ENCODE measurements around the gene PHF13.
A peak's percentile ranks its signal among the peaks of the same experiment; 100 is the strongest.

PHF13 gene

GRCh38 chr1:6613361-6614018 is at the start of gene PHF13:
Gene PHF13 (plus strand): TSS chr1:6613731. CDS start chr1:6614067, 336 bp downstream.
- peak; percentile 98 for DNase-seq

DNA sequence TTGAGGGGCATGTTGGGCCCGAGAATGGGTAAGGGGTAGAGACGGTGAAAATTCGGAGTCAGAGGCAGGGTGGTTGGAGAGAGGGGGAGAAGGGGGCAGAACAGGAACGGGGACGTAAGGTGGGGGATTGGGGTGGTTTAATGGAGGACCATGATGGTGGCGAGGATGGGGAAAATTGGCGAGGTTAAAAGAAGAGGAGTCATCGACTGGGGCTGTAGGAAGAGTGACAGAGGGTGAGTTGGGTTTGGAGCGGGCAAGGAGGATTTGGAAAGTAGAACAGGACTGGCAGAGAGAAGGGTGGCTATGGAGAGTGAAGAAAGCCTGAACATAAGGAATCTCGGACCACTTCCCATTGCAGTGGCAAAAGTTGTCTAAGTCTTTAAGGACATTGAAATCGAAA is 44.5 kb upstream of the PHF13 start:
- DNase-seq, result no peak

DNA sequence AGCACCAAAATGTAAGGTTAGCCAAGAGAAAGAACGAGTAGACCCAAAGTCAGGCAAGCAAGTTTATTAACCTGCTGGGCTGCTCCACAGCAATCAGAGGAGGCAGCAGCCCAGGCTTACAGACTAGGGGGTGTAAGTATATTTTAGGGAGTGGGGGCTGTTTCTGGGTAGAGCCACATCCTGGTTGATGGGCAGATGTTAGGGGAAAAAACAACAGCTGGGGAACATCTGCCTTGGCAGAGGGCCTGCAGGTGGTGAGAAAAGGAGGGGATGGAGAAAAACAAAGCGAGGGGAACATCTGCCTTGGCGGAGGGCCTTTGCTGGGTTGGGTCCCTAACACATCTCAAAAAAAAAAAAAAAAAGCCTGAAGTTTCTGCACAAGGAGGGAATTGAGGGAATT is 43.4 kb upstream of the PHF13 start:
- no peak for DNase-seq

GRCh38 chr1:6570987-6571386 is 42.5 kb upstream of the PHF13 start:
- no peak for DNase-seq

DNA sequence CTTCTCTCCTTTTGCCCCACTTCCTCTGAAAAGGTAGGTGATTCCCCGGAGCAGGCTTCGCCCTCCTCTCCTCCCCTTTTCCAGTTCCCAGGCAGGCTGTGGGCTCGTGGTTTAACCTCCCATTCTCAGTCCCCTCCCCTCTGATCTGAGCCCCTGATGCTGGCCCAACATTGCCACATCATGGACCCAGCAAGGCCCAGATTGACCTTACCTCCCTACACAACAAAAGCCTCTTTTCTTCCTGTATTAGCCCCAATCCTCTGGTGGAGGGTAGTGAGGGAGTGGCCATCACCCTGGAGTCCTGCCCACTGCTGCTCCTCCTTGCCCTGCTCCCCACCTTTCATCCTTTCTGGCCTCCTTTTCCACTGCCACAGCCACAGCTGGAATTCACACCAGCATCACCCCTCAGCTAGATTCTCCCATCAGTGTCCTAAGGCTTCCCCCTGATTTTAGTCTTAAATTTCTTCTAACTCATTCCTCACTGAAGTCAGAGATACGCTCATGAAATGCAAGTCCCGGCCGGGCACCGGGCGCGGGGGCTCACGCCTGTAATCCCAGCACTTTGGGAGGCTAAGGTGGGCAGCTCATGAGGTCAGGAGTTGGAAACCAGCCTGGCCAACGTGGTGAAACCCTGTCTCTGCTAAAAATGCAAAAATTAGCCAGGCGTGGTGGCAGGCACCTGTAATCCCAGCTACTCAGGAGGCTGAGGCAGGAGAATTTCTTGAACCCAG is 40.7 kb upstream of the PHF13 start:
- no peak for DNase-seq

DNA sequence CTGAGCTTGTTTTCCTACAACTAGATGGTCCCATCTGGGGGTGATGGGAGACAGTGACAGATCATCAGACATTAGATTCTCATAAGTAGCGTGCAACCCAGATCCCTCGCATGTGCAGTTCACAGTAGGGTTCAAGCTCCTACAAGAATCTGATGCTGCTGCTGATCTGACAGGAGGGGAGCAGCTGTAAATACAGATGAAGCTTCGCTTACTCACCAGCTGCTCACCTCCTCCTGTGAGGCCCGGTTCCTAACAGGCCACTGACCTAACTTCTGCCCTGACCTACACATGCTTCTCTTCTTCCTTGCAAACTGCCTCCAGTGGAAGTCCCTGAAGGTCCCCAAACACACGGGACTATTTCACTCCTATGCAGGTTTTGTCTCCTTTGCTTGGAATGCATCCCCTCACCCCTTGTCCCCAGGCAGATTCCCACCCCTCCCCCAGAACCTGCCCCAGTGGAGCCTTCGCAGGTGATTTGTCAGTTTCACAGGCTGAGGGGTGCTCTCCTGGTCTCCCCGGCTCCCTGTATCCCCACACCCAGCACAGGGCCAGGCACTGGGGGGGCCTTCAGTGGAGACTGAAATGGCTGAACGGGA is 39.4 kb upstream of the PHF13 start:
- DNase-seq, result no peak

- no peak for DNase-seq
Observed at GRCh38 chr1:6574818-6575217, 38.7 kb upstream of the PHF13 start.

DNA sequence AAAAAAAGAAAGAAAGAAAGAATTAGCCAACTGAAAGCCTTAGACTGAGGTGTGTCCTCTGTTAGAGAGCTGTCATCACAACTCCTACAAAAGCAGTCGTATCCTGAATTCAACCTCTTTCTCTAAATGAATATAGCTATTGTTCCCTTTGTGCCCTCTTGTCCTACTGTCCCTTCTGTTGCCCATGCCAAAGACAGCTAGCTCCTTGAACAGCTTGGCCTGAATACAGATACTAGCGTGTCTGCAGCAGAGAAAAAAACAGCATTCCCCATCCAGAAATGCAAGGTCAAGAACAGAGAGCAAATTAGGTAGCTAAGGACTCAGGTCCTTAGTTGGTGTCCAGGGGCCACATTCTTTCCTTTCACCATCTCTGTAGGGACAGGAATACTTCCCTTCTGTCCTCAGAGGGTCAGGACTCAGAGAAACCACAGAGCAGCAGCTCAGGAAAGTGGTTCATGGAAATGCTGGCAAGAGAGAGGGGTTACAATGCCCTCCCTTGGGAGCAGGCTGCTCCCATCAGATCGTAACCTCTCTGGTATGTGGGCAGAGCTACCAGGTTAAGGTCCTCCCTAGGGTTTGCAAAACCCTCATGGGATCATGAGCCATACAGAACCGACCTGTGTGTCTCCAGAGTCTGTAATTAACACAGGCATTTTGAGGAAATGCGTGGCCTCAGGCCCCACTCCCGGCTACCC is 35.6 kb upstream of the PHF13 start:
- no peak for DNase-seq

DNA sequence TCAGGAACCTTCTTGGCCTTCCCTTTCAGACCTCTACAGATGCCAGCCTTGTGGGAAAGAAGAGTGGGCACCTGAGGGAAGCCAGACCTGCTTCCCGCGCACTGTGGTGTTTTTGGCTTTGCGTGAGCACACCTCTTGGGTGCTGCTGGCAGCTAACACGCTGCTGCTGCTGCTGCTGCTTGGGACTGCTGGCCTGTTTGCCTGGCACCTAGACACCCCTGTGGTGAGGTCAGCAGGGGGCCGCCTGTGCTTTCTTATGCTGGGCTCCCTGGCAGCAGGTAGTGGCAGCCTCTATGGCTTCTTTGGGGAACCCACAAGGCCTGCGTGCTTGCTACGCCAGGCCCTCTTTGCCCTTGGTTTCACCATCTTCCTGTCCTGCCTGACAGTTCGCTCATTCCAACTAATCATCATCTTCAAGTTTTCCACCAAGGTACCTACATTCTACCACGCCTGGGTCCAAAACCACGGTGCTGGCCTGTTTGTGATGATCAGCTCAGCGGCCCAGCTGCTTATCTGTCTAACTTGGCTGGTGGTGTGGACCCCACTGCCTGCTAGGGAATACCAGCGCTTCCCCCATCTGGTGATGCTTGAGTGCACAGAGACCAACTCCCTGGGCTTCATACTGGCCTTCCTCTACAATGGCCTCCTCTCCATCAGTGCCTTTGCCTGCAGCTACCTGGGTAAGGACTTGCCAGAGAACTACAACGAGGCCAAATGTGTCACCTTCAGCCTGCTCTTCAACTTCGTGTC is 34.7 kb upstream of the PHF13 start:
- DNase-seq, result no peak

DNA sequence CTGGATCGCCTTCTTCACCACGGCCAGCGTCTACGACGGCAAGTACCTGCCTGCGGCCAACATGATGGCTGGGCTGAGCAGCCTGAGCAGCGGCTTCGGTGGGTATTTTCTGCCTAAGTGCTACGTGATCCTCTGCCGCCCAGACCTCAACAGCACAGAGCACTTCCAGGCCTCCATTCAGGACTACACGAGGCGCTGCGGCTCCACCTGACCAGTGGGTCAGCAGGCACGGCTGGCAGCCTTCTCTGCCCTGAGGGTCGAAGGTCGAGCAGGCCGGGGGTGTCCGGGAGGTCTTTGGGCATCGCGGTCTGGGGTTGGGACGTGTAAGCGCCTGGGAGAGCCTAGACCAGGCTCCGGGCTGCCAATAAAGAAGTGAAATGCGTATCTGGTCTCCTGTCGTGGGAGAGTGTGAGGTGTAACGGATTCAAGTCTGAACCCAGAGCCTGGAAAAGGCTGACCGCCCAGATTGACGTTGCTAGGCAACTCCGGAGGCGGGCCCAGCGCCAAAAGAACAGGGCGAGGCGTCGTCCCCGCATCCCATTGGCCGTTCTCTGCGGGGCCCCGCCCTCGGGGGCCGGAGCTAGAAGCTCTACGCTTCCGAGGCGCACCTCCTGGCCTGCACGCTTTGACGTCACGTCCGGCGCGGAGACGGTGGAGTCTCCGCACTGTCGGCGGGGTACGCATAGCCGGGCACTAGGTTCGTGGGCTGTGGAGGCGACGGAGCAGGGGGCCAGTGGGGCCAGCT is 34.0 kb upstream of the PHF13 start, which contains the start of gene ZBTB48:
ZBTB48 (plus strand) TSS at position 621 of the 745 bp plus-strand sequence. CDS start 616 bp downstream, outside the sequence.
- peak; percentile 87 for DNase-seq

- no peak for DNase-seq
Observed at GRCh38 chr1:6580119-6580592, 33.4 kb upstream of the PHF13 start.

- no peak for DNase-seq
Observed at GRCh38 chr1:6580593-6581409, 32.7 kb upstream of the PHF13 start.

DNA sequence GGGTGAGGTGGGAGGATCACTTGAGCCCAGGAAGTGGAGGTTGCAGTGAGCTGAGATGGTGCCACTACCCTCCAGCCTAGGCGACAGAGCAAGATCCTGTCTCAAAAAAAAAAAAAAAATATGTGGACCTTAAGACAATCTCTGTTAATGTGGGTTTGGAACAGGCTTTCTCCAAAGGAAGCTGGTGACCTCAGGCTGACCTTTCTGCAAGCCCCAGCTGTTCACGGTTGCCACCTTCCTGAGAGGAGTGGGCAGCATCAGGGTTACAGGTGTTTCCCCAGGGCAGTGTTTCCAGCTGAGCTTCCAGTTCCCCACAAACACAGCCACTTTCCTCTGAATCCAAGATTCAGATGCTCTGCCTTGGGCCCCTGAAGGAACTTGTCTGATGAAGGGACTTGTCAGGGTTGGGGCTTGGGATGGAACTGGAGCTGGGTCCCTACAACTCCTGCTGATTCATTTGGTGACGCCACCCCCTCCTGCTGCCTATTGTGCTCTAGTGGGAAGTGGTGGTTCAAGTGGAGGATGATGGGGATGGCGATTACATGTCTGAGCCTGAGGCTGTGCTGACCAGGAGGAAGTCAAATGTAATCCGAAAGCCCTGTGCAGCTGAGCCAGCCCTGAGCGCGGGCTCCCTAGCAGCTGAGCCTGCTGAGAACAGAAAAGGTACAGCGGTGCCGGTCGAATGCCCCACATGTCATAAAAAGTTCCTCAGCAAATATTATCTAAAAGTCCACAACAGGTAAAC is 31.8 kb upstream of the PHF13 start:
- no peak for DNase-seq

- no peak for DNase-seq
Observed at GRCh38 chr1:6582370-6582769, 31.2 kb upstream of the PHF13 start.

GRCh38 chr1:6584126-6585080 is 29.1 kb upstream of the PHF13 start:
- no peak for DNase-seq

- DNase-seq, result no peak
Observed at GRCh38 chr1:6585081-6585722, 28.3 kb upstream of the PHF13 start.

DNA sequence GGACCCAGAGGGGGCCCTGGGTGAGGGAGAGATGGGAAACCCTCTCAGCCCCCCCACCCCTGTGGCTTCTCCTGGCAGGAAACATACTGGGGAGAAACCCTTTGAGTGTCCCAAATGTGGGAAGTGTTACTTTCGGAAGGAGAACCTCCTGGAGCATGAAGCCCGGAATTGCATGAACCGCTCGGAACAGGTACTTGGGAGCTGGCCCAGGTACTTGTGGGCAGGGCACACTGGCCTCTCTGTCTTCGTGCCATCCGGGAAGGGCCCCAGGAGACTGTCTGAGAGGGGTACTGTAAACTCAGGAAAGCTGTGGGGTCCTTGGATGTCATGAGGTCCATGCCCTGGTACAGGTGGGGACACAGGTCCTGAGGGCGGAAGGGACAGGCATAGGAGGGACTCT is 27.7 kb upstream of the PHF13 start:
- no peak for DNase-seq

DNA sequence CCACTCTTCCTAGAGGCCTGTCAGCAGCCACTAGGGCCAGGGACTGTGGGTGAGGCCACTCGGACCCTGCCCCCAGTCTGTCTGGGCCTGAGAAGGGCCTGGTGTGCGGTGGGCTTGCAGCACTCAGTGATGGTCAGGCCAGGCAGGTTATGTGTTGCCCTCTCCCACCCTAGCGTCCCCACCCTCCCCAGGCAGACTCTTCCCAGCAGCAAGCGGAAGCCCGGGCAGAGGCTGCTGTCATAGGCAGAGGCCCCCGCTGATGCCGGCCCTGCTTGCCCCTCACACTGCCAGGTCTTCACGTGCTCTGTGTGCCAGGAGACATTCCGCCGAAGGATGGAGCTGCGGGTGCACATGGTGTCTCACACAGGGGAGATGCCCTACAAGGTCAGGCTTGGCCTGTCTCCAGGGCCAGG is 27.1 kb upstream of the PHF13 start:
- DNase-seq, result no peak

Measured in GOT3 (cell line).